H9 (cell line): ENCODE data around the gene ATP1A2. TPM values are rescaled to one million over a fixed set of nuclear protein-coding genes. Genes with fewer than 3 reads are reported as not detected.

Source experiments
- DNase-seq: peaks from one replicate; pipeline ENCODE4 v3.0.0-alpha.2; 2017
- H2AFZ ChIP-seq: one replicate; pipeline ENCODE4 v1.6.1; 2013; ENCODE audit warnings: mild to moderate bottlenecking, low read length, control low read depth, moderate library complexity
- H2AK5ac ChIP-seq: 2 replicates; pipeline ENCODE4 v1.6.1; 2013; ENCODE audit warnings: low read length, control low read depth, mixed read lengths; ENCODE audit not compliant: insufficient read length
- H2BK120ac ChIP-seq: one replicate; pipeline ENCODE4 v1.6.1; 2013; ENCODE audit warnings: low read depth, mild to moderate bottlenecking, low read length, control low read depth, inconsistent platforms; ENCODE audit not compliant: poor library complexity, severe bottlenecking
- H2BK12ac ChIP-seq: 2 replicates; pipeline ENCODE4 v1.6.1; 2013; ENCODE audit warnings: low read length, control low read depth, mixed read lengths, low read depth; ENCODE audit not compliant: insufficient read length
- H2BK15ac ChIP-seq: 2 replicates; pipeline ENCODE4 v1.6.1; 2013; ENCODE audit warnings: low read depth, low read length, control low read depth
- H2BK20ac ChIP-seq: one replicate; pipeline ENCODE4 v1.6.1; 2013; ENCODE audit warnings: low read depth, mild to moderate bottlenecking, low read length, control low read depth, inconsistent platforms; ENCODE audit not compliant: poor library complexity, severe bottlenecking
- H2BK5ac ChIP-seq: 2 replicates; pipeline ENCODE4 v1.6.1; 2013; ENCODE audit warnings: low read length, control low read depth, mixed read lengths; ENCODE audit not compliant: insufficient read length
- H3K14ac ChIP-seq: 2 replicates; pipeline ENCODE4 v1.6.1; 2013; ENCODE audit warnings: low read length, control low read depth; ENCODE audit not compliant: insufficient read depth
- H3K18ac ChIP-seq: 2 replicates; pipeline ENCODE4 v1.6.1; 2013; ENCODE audit warnings: low read depth, mild to moderate bottlenecking, mixed read lengths, low read length, control low read depth; ENCODE audit not compliant: insufficient read length
- H3K23ac ChIP-seq: 2 replicates; pipeline ENCODE4 v1.6.1; 2013; ENCODE audit warnings: low read length, control low read depth, mixed read lengths, low read depth; ENCODE audit not compliant: insufficient read length
- H3K23me2 ChIP-seq: 2 replicates; pipeline ENCODE4 v1.6.1; 2013; ENCODE audit warnings: low read depth, mild to moderate bottlenecking, mixed read lengths, low read length, control low read depth; ENCODE audit not compliant: insufficient read length, poor library complexity, severe bottlenecking
- H3K27ac ChIP-seq: 2 replicates; pipeline ENCODE4 v1.5.1; 2013; ENCODE audit warnings: low read length, control low read depth, mixed read lengths, low read depth; ENCODE audit not compliant: insufficient read length
- H3K27me3 ChIP-seq: 2 replicates; pipeline ENCODE4 v1.6.1; 2013; ENCODE audit warnings: low read length, control low read depth, inconsistent platforms; ENCODE audit not compliant: insufficient read depth
- H3K4ac ChIP-seq: 2 replicates; pipeline ENCODE4 v1.6.1; 2013; ENCODE audit warnings: low read depth, mild to moderate bottlenecking, control low read depth, inconsistent platforms, low read length, moderate library complexity
- H3K4me1 ChIP-seq: 2 replicates; pipeline ENCODE4 v1.6.1; 2013; ENCODE audit warnings: low read length, control low read depth, inconsistent platforms; ENCODE audit not compliant: insufficient read depth
- H3K4me2 ChIP-seq: 2 replicates; pipeline ENCODE4 v1.6.1; 2013; ENCODE audit warnings: low read length, control low read depth, mixed read lengths; ENCODE audit not compliant: insufficient read length, insufficient read depth
- H3K56ac ChIP-seq: 2 replicates; pipeline ENCODE4 v1.6.1; 2013; ENCODE audit warnings: low read depth, mild to moderate bottlenecking, mixed read lengths, low read length, control low read depth; ENCODE audit not compliant: insufficient read length
- H3K79me1 ChIP-seq: 2 replicates; pipeline ENCODE4 v1.6.1; 2013; ENCODE audit warnings: low read depth, mild to moderate bottlenecking, moderate library complexity, low read length, control low read depth, inconsistent platforms; ENCODE audit not compliant: insufficient read depth, poor library complexity, severe bottlenecking
- H3K79me2 ChIP-seq: 2 replicates; pipeline ENCODE4 v1.6.1; 2013; ENCODE audit warnings: low read length, control low read depth, inconsistent platforms; ENCODE audit not compliant: insufficient read depth
- H3K9ac ChIP-seq: 2 replicates; pipeline ENCODE4 v1.6.1; 2013; ENCODE audit warnings: low read length, control low read depth, mixed read lengths; ENCODE audit not compliant: insufficient read length; ENCODE audit errors: extremely low read depth
- H3K9me3 ChIP-seq: one replicate; pipeline ENCODE4 v1.6.1; 2013; ENCODE audit warnings: low read depth, low read length, inconsistent platforms; ENCODE audit not compliant: control insufficient read depth
- H3T11ph ChIP-seq: one replicate; pipeline ENCODE4 v1.6.1; 2013; ENCODE audit warnings: mild to moderate bottlenecking, low read length, control low read depth, inconsistent platforms
- H4K20me1 ChIP-seq: one replicate; pipeline ENCODE4 v1.6.1; 2013; ENCODE audit not compliant: control insufficient read depth, insufficient read length, insufficient read depth
- H4K5ac ChIP-seq: 2 replicates; pipeline ENCODE4 v1.6.1; 2013; ENCODE audit warnings: low read depth, mild to moderate bottlenecking, mixed read lengths, low read length, control low read depth; ENCODE audit not compliant: insufficient read length
- H4K8ac ChIP-seq: replicated peaks from 2 replicates; pipeline ENCODE4 v1.6.1; 2013; ENCODE audit warnings: low read length, control low read depth, mixed read lengths, low read depth; ENCODE audit not compliant: insufficient read length
- H4K91ac ChIP-seq: 2 replicates; pipeline ENCODE4 v1.6.1; 2013; ENCODE audit warnings: low read depth, mild to moderate bottlenecking, moderate library complexity, mixed read lengths, low read length, control low read depth; ENCODE audit not compliant: insufficient read length
- H3K27ac Mint-ChIP-seq, 3 experiments: 2 replicates in 2 of 3; 3 replicates in 1 of 3; pipeline ENCODE4 v1.8.0; 2020 to 2021; ENCODE audit warnings: mixed read lengths in 3 of 3, mild to moderate bottlenecking in 1 of 3, moderate library complexity in 1 of 3
- H3K27me3 Mint-ChIP-seq: 2 replicates; pipeline ENCODE4 v1.8.0; 2021; ENCODE audit warnings: low read depth, mild to moderate bottlenecking, moderate library complexity, mixed read lengths
- H3K36me3 Mint-ChIP-seq, 3 experiments: 2 replicates in 2 of 3; 3 replicates in 1 of 3; pipeline ENCODE4 v1.8.0; 2020 to 2021; ENCODE audit warnings: low read depth in 3 of 3, mixed read lengths in 3 of 3; ENCODE audit not compliant: insufficient read depth in 1 of 3
- H3K4me1 Mint-ChIP-seq, 2 experiments: 2 replicates each; pipeline ENCODE4 v1.8.0; 2020; ENCODE audit warnings: mixed read lengths in 2 of 2
- H3K4me3 Mint-ChIP-seq, 2 experiments: 2 replicates in 1 of 2; 3 replicates in 1 of 2; pipeline ENCODE4 v1.8.0; 2020 to 2021; ENCODE audit warnings: mild to moderate bottlenecking in 2 of 2, mixed read lengths in 2 of 2, moderate library complexity in 1 of 2
- H3K9me3 Mint-ChIP-seq, 2 experiments: 2 replicates in 1 of 2; 3 replicates in 1 of 2; pipeline ENCODE4 v1.8.0; 2020; ENCODE audit warnings: mild to moderate bottlenecking in 2 of 2, mixed read lengths in 2 of 2, moderate library complexity in 1 of 2
- CTCF ChIP-seq: fragments of 200-600 bp; sonication (generic); conservative IDR thresholded peaks from 3 replicates; pipeline ENCODE4 v1.8.0; 2021; ENCODE audit warnings: antibody characterized with exemption, mild to moderate bottlenecking
- total RNA-seq: library from RNA; stranded (reverse); gene quantifications from 2 replicates; pipeline ENCODE4 v1.2.1, GENCODE V29; 2021

Gene ATP1A2
- total RNA-seq, 1 experiment from 2014 or later, result 3.0 TPM

- Histone ChIP-seq H3K18ac (no peak overlapping the region), H2BK12ac (no peak overlapping the region), H3K9ac (no peak overlapping the region), H3K56ac (no peak overlapping the region), H4K20me1 (no peaks in the 10 kb centered on the region), H3T11ph (no peak overlapping the region), H2BK15ac (no peak overlapping the region), H3K27ac (no peak overlapping the region), H2BK120ac (no peak overlapping the region), H3K9me3 (no peaks in the 10 kb centered on the region), H2BK20ac (no peak overlapping the region), H3K27me3 (no peaks in the 10 kb centered on the region), H2AFZ (no peak overlapping the region), H3K23ac (no peak overlapping the region), H3K23me2 (no peaks in the 10 kb centered on the region), H4K5ac (no peak overlapping the region), H3K4me2 (no peak overlapping the region), H2BK5ac (no peak overlapping the region), H4K8ac (no peak overlapping the region), H3K4ac (no peak overlapping the region), H4K91ac (no peak overlapping the region), H3K14ac (no peak overlapping the region), H3K4me1 (no peaks in the 10 kb centered on the region; the same call in 1 of the 2 replicates), H2AK5ac (no peak overlapping the region), H3K79me2 (no peaks in the 10 kb centered on the region), H3K79me1 (no peaks in the 10 kb centered on the region)
- Mint-ChIP-seq H3K4me3 (no peak overlapping the region), H3K27me3 (no peaks in the 10 kb centered on the region; the same call in none of the 2 replicates), H3K36me3 (peaks cover 0 to 66% (median 58%) of the 10 kb centered on the region in 3 experiments; a peak in 5 of 7 replicates), H3K27ac (no peak overlapping the region), H3K4me1 (peaks cover 6 to 18% of the 10 kb centered on the region in 2 experiments), H3K9me3 (no peaks in the 10 kb centered on the region)
- no peak for TF ChIP-seq CTCF
- DNase-seq, result no peak
These were observed 8.2 kb downstream of the ATP1A2 start for GRCh38 chr1:160123726-160124125.
